ENCODE measurements around the gene RNF215.
"Not testable (repeated sequence)": the region's sequence is repeated elsewhere in the genome, so short reads cannot be mapped to it uniquely, and the experiment has no call there.

The RNF215 gene

GRCh38 chr22:30362651-30363281 lies 24.4 kb downstream of the RNF215 start:
- DNase-seq (ENCODE audit: low read depth, low spot score) = peak; percentile 30

DNA sequence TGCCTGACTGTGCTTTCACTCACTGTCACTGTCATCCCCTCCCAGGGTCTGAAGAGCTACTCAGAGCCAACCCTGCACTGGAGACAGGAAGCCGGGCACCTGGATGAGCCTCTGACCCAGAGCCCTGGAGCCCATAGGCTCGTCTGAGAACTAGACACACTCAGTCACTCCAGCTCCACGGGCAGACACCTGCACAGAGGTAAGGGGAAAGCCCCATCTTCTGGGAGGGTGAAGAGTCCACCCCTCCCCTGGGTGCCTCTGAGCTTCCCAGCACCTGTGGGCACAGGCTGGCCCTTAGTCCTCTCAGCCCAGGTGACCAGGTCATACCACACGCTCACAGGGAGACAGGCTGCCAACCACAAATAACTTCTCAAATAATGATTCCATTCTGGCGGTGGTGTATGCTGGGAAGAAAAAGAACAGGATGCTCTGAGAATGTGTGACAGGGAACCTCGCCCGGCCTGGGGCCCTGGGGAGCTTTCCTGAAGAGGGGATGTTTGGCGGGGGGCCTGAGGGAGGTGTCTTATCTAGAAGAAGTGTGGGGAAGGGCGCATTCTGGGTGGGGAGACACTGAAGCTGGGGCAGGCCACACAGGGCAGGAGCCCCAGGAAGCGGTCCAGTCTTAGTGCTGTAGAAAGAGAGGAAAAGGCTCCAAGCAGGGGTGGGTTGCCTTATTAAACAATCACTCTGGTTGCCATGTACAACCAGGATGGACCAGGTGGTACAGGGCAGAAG lies 25.1 kb downstream of the RNF215 start:
- no peak for DNase-seq (ENCODE audit: low read depth, low spot score)

DNA sequence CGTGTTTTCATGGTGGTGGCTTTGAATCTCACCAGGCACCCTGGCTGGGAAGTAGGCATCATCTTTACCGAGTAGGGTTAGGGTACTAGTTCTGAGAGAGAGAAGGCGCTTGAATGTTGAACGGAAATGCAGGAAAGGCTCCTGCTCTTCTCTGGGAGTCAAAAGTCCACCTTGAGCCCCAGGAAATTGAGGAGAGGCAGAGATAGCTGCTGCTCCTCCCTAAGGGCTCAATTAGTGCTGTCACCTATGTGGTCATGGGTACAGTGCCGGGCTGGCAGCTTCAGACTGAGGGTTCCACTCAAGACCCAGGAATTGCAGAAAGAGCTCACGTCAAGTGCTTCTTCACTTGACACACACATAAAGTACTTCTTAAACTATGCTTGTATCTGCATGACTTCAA lies 28.7 kb downstream of the RNF215 start:
- no peak for DNase-seq (ENCODE audit: low read depth, low spot score)

DNA sequence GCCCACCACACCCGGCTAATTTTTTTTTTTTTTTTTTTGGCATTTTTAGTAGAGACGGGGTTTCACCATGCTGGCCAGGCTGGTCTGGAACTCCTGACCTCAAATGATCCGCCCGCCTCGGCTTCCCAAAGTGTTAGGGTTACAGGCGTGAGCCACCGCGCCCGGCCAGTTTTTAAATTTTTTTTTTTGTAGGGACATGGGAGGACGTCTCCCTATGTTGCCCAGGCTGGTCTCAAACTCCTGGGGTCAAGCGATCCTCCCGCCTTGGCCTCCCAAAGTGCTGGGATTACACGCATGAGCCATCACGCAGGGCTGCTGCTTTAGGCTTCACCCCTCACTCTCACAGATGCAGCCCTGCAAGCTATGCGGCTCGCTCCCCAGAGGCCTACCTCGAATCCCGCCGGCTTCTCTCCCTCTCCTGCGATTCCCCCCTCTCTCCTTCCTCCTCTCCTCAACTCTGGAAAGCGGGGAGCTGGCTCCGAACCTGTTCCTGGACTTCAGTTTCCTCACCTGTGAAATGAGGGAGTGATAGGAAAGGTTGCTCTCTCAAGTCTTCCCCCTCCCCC lies 29.5 kb downstream of the RNF215 start:
- peak; percentile 17 for DNase-seq (ENCODE audit: low read depth, low spot score)

GRCh38 chr22:30357236-30357570 lies 30.0 kb downstream of the RNF215 start:
- no peak for DNase-seq (ENCODE audit: low read depth, low spot score)

GRCh38 chr22:30356449-30357235 lies 30.6 kb downstream of the RNF215 start, which contains the start of the genes CCDC157 and SF3A1:
TSS of gene CCDC157 (plus strand) at chr22:30357007. CDS start at chr22:30366001, 8,994 bp downstream.
TSS of gene SF3A1 (minus strand) at chr22:30356894. CDS start at chr22:30356792, 102 bp downstream.
- DNase-seq (ENCODE audit: low read depth, low spot score) = peak; percentile 95

DNA sequence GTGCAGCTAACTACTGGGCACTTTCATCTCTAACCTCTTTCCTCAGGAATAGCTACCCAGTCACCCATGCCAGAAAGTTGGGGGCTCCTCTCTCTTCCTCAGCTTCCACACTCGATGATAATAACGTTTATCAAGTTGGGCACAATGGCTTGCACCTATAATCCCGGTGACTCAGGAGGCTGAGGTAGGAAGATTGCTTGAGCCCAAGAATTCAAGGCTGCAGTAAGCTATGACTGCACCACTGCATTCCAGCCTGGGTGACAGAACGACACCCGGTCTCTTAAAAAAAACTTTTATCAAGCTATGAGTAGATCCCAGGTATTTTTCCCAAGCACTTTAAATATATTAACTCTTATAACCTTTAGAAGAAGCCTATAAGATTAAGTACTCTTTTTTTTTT lies 32.6 kb downstream of the RNF215 start:
- no peak for DNase-seq (ENCODE audit: low read depth, low spot score)

DNA sequence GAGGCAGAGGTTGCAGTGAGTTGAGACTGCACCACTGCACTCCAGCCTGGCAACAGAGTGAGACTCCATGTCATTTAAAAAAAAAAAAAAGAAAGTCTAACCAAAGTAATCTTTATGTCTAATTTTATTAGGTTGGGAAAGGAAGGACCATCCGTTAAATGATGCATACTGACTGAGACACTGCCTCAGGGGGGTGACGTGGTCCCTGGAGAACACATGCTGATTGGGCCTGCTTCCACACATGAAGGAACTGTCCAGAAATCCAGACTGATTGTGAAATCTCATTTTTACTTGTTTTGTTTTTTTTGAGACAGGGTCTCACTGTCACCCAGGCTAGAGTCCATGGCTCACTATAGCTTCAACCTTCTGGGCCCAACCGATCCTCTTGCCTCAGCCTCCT lies 36.0 kb downstream of the RNF215 start:
- no peak for DNase-seq (ENCODE audit: low read depth, low spot score)

GRCh38 chr22:30348809-30349208 lies 38.4 kb downstream of the RNF215 start:
- DNase-seq (ENCODE audit: low read depth, low spot score) = no peak

GRCh38 chr22:30348404-30348803 lies 38.8 kb downstream of the RNF215 start:
- no peak for DNase-seq (ENCODE audit: low read depth, low spot score)

DNA sequence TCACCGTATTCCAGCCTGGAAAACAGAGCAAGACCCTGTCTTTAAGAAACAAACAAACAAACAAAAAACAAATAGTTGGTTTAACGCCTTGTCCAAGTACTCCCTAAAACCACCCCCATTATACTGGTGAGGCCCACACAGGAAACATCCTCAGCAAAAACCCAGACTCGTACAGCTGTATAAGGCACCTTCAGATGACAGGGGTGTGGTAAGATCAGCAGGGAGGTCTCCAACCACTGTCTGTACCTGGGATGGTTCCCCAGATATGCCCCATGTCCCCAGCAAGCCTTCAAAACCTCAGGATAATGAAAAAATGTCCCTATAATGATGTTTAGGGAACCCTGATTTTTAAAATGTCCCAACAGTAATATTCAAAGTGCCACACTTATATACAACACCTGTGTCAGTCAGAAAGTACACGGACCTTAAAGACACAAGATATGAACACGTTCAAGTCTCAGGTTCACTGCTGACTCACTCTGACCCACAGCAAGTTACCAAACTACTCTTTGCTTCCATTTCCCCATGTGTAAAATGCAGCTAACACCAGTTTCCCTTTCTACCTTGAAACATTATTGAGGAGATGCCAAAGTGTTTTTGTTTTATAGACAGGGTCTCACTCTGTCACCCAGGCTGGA lies 39.8 kb downstream of the RNF215 start:
- no peak for DNase-seq (ENCODE audit: low read depth, low spot score)

- DNase-seq (ENCODE audit: low read depth, low spot score) = no peak
Observed at GRCh38 chr22:30344447-30345200, 42.6 kb downstream of the RNF215 start.

- no peak for DNase-seq (ENCODE audit: low read depth, low spot score)
Observed at GRCh38 chr22:30340911-30341685, 46.1 kb downstream of the RNF215 start.

GRCh38 chr22:30338802-30339201 lies 48.4 kb downstream of the RNF215 start:
- no peak for DNase-seq (ENCODE audit: low read depth, low spot score)

DNA sequence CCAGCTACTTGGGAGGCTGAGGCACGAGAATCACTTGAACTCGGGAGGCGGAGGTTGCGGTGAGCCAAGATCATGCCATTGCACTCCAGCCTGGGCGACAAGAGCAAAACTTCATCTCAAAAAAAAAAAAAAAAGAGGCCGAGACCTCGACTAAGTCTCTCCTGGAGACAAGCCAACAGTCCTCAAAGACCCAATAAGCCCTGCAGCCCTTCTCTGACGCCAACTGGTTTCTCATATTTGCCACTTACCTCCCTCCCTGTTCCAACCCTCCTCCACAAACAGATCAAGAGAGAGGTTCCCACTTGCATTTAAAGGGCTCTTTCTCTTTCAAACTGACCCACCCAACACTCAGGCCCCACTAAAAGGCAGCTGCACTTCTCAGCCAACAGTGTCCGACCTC lies 48.9 kb downstream of the RNF215 start:
- DNase-seq (ENCODE audit: low read depth, low spot score) = not testable (repeated sequence)

GRCh38 chr22:30337461-30337778 lies 49.8 kb downstream of the RNF215 start:
- DNase-seq (ENCODE audit: low read depth, low spot score) = no peak

GRCh38 chr22:30336752-30337460 lies 50.3 kb downstream of the RNF215 start:
- no peak for DNase-seq (ENCODE audit: low read depth, low spot score)

- DNase-seq (ENCODE audit: low read depth, low spot score) = no peak
Observed at GRCh38 chr22:30335236-30335635, 52.0 kb downstream of the RNF215 start.

DNA sequence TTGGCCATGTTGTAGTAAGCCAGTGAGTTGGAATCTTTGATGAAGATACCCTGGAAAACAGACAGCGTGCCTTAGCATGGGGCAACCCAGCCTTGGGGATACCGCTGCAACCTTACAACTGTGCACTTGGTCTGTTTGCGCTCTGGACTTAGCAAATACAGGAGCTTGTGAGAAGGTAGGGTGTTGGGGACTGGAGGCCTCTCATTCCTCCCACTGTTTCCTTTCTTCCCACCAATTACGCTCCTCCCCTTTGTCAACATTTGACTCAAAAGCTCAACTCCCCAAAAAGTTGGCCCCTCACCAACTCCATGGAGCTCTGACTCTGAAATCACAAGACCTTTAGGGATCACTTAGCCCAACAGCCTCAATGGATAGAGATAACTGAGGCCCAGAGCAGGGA lies 52.6 kb downstream of the RNF215 start:
- no peak for DNase-seq (ENCODE audit: low read depth, low spot score)

GRCh38 chr22:30333707-30334087 lies 53.5 kb downstream of the RNF215 start:
- no peak for DNase-seq (ENCODE audit: low read depth, low spot score)
